ENCODE results near the gene FRMD4A.

Gene FRMD4A

GRCh38 chr10:13953371-13953770, 377.4 kb downstream of the FRMD4A start:
- no peak for DNase-seq (ENCODE audit: low read depth in 1 of 2, low spot score in 1 of 2)
- H3K27me3 ChIP-seq (ENCODE audit: insufficient read depth, poor library complexity, severe bottlenecking), result no peaks in the 10 kb centered on the region
- H3K4me3 ChIP-seq (replicated peaks; ENCODE audit: insufficient read depth, low read length), result no peak overlapping the region
- TF ChIP-seq GABPA (IDR thresholded peaks at IDR 0.05; ENCODE audit: low read depth) (no peak), SPI1 (IDR thresholded peaks at IDR 0.05; ENCODE audit: borderline replicate concordance, low read depth) (no peak), REST (IDR thresholded peaks at IDR 0.05; ENCODE audit: insufficient replicate concordance, low read depth) (no peak), CTCF (IDR thresholded peaks at IDR 0.05; ENCODE audit: insufficient read depth, low read length) (no peak), POLR2AphosphoS5 (IDR thresholded peaks at IDR 0.05; ENCODE audit: low read depth) (no peak)
- H3K27ac ChIP-seq (replicated peaks), result no peak overlapping the region

GRCh38 chr10:13950543-13950939, 380.2 kb downstream of the FRMD4A start:
- H3K4me3 ChIP-seq (replicated peaks; ENCODE audit: insufficient read depth, low read length), result no peak overlapping the region
- no peak for TF ChIP-seq CTCF (IDR thresholded peaks at IDR 0.05; ENCODE audit: insufficient read depth, low read length)
- no peak for TF ChIP-seq SPI1 (IDR thresholded peaks at IDR 0.05; ENCODE audit: borderline replicate concordance, low read depth)
- TF ChIP-seq REST (IDR thresholded peaks at IDR 0.05; ENCODE audit: insufficient replicate concordance, low read depth), result no peak
- TF ChIP-seq POLR2AphosphoS5 (IDR thresholded peaks at IDR 0.05; ENCODE audit: low read depth), result no peak
- TF ChIP-seq GABPA (IDR thresholded peaks at IDR 0.05; ENCODE audit: low read depth), result no peak
- no peak overlapping the region for H3K27ac ChIP-seq (replicated peaks)
- no peaks in the 10 kb centered on the region for H3K27me3 ChIP-seq (ENCODE audit: insufficient read depth, poor library complexity, severe bottlenecking)
- no peak for DNase-seq (ENCODE audit: low read depth in 1 of 2, low spot score in 1 of 2)

GRCh38 chr10:13949844-13950542, 380.7 kb downstream of the FRMD4A start:
- Histone ChIP-seq H3K27me3 (ENCODE audit: insufficient read depth, poor library complexity, severe bottlenecking) (no peaks in the 10 kb centered on the region), H3K27ac (replicated peaks) (no peak overlapping the region), H3K4me3 (replicated peaks; ENCODE audit: insufficient read depth, low read length) (no peak overlapping the region)
- no peak for DNase-seq (ENCODE audit: low read depth in 1 of 2, low spot score in 1 of 2)
- no peak for TF ChIP-seq SPI1 (IDR thresholded peaks at IDR 0.05; ENCODE audit: borderline replicate concordance, low read depth)
- no peak for TF ChIP-seq POLR2AphosphoS5 (IDR thresholded peaks at IDR 0.05; ENCODE audit: low read depth)
- no peak for TF ChIP-seq CTCF (IDR thresholded peaks at IDR 0.05; ENCODE audit: insufficient read depth, low read length)
- TF ChIP-seq REST (IDR thresholded peaks at IDR 0.05; ENCODE audit: insufficient replicate concordance, low read depth), result no peak
- no peak for TF ChIP-seq GABPA (IDR thresholded peaks at IDR 0.05; ENCODE audit: low read depth)

All from HL-60 (cell line).